Measurements from ENCODE around the gene KLF3. TPM values are rescaled to one million over a fixed set of nuclear protein-coding genes. Genes with fewer than 3 reads are reported as not detected.
"Not testable (repeated sequence)": the region's sequence is repeated elsewhere in the genome, so short reads cannot be mapped to it uniquely, and the experiment has no call there.

Gene KLF3
- total RNA-seq: 17.0 and 26.8 TPM in 2 replicates

GRCh38 chr4:38663801-38664705 is at the start of gene KLF3:
Gene KLF3 (plus strand): TSS chr4:38664199. CDS start chr4:38680626, 16,427 bp downstream.
- peak; percentile 92 to 95 for DNase-seq (ENCODE audit: low read depth in 2 of 2)

GRCh38 chr4:38614231-38614630 is 49.8 kb upstream of the KLF3 start:
- no peak for DNase-seq (ENCODE audit: low read depth in 2 of 2)

- DNase-seq (ENCODE audit: low read depth in 2 of 2): no peak
Measured at GRCh38 chr4:38615847-38616246, 48.2 kb upstream of the KLF3 start.

- no peak for DNase-seq (ENCODE audit: low read depth in 2 of 2)
Measured at GRCh38 chr4:38618505-38618904, 45.5 kb upstream of the KLF3 start.

- DNase-seq (ENCODE audit: low read depth in 2 of 2): no peak
Measured at GRCh38 chr4:38619316-38619715, 44.7 kb upstream of the KLF3 start.

- no peak for DNase-seq (ENCODE audit: low read depth in 2 of 2)
Measured at GRCh38 chr4:38620065-38620464, 43.9 kb upstream of the KLF3 start.

- no peak for DNase-seq (ENCODE audit: low read depth in 2 of 2)
Measured at GRCh38 chr4:38620527-38621027, 43.4 kb upstream of the KLF3 start.

GRCh38 chr4:38621028-38621684 is 42.8 kb upstream of the KLF3 start:
- no peak for DNase-seq (ENCODE audit: low read depth in 2 of 2)

- no peak for DNase-seq (ENCODE audit: low read depth in 2 of 2)
Measured at GRCh38 chr4:38621831-38622230, 42.2 kb upstream of the KLF3 start.

GRCh38 chr4:38622340-38622739 is 41.7 kb upstream of the KLF3 start:
- DNase-seq (ENCODE audit: low read depth in 2 of 2): not testable (repeated sequence)

GRCh38 chr4:38623260-38623659 is 40.7 kb upstream of the KLF3 start:
- DNase-seq (ENCODE audit: low read depth in 2 of 2): no peak

GRCh38 chr4:38624311-38624710 is 39.7 kb upstream of the KLF3 start:
- no peak for DNase-seq (ENCODE audit: low read depth in 2 of 2)

GRCh38 chr4:38625508-38625907 is 38.5 kb upstream of the KLF3 start:
- no peak for DNase-seq (ENCODE audit: low read depth in 2 of 2)

- DNase-seq (ENCODE audit: low read depth in 2 of 2): not testable (repeated sequence)
Measured at GRCh38 chr4:38626901-38627444, 37.0 kb upstream of the KLF3 start.

GRCh38 chr4:38630519-38630918 is 33.5 kb upstream of the KLF3 start:
- no peak for DNase-seq (ENCODE audit: low read depth in 2 of 2)

- DNase-seq (ENCODE audit: low read depth in 2 of 2): peak in 1 of 2 donors; percentile 80
Measured at GRCh38 chr4:38634047-38634759, 29.8 kb upstream of the KLF3 start.

GRCh38 chr4:38639242-38639641 is 24.8 kb upstream of the KLF3 start:
- no peak for DNase-seq (ENCODE audit: low read depth in 2 of 2)

GRCh38 chr4:38641811-38642210 is 22.2 kb upstream of the KLF3 start:
- DNase-seq (ENCODE audit: low read depth in 2 of 2): no peak

- DNase-seq (ENCODE audit: low read depth in 2 of 2): no peak
Measured at GRCh38 chr4:38644201-38644600, 19.8 kb upstream of the KLF3 start.

- DNase-seq (ENCODE audit: low read depth in 2 of 2): no peak
Measured at GRCh38 chr4:38647101-38647819, 16.7 kb upstream of the KLF3 start.

- no peak for DNase-seq (ENCODE audit: low read depth in 2 of 2)
Measured at GRCh38 chr4:38650133-38650532, 13.9 kb upstream of the KLF3 start.

Data from lung microvascular endothelial cell (primary cell).